GM18861 (cell line): ENCODE data around the gene CDC14B.
"Not testable (repeated sequence)": the region's sequence is repeated elsewhere in the genome, so short reads cannot be mapped to it uniquely, and the experiment has no call there.

ENCODE experiments used
- ATAC-seq: cut with Tn5 transposase; IDR thresholded peaks from one replicate; pipeline ENCODE4 v1.9.1; 2021; ENCODE audit not compliant: unreplicated experiment

Gene CDC14B

DNA sequence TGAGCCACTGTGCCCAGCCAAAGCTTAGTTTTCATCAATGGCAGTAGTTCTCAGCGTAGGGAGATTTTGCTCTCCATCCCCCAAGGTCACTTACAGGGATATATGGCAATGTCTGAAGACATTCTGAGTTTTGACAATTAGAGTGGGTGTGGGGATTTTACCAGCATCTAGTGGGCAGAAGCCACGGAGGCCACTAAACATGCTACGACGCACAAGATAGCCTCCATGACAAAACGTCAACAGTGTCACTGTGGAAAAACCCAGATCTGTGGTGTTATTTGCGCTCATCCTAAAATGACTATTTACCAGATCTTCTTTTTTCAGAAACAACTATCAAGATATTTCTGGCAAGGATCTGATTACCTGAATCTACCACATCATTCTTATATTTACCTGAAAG is 68.2 kb downstream of the CDC14B start:
- ATAC-seq, result no peak

DNA sequence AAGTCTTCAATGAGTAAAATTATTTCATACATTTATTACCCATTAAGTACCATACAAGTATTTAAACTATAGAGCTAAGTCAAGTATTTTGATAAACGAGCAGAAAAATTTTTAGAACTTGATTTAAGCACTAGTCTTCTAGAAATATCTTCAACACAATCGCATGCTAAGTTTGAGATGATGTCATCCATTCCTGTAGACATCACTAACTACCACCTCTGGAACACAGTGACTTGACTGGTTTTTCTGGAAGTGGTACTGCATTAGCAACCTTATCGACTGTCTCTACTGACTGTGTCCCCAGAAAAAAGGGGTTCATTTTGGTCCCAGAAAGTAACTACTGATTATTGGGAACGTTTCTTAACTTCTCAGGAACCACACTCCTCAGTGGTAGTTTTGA is 69.0 kb downstream of the CDC14B start:
- ATAC-seq, result no peak

DNA sequence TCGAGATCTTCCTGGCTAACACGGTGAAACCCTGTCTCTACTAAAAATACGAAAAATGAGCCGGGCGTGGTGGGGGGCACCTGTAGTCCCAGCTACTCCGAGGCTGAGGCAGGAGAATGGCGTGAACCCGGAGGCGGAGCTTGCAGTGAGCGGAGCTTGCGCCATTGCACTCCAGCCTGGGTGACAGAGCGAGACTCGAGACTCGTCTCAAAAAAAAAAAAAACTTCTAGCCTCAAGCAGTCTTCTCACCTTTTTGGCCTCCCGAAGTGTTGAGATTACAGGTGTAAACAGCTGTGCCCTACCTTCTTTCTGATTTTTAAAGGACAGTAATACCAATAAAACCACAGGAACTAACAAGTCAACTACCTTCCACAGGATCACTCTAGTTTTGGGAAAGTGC is 76.5 kb downstream of the CDC14B start:
- not testable (repeated sequence) for ATAC-seq

DNA sequence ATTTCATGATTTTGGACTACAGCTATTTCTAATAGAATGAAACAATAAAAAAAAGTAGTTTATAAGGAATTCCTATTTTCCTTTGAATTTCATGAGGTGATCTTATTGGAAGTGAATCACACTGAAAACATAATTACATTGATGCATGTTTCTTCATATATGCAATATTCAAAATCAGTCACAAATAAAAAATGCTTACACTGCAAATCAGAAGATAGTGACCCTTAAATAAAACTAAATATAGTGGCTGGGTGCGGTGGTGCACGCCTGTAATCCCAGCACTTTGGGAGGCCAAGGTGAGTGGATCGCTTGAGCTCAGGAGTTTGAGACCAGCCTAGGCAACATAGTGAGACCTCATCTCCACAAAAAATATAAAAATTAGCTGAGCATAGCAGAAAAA is 79.5 kb downstream of the CDC14B start:
- no peak for ATAC-seq

DNA sequence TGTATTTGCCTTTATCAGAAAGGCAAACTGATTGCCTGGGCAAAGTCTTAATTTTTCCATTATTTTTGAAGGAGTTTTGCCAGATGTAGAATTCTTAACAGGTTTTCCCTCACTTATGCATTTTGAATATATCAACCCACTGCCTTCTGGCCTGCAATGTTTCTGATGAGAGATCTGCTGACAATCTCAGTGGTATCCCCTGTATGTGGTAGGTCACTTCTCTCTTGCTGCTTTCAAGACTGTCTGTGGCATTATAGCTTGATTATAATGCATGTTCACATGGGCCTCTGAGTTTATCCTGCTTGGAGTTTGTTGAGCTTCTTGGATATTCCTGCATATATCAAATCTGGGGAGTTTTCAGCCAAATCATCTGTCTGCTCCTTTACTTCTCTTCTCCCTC is 87.5 kb downstream of the CDC14B start:
- ATAC-seq, result no peak

DNA sequence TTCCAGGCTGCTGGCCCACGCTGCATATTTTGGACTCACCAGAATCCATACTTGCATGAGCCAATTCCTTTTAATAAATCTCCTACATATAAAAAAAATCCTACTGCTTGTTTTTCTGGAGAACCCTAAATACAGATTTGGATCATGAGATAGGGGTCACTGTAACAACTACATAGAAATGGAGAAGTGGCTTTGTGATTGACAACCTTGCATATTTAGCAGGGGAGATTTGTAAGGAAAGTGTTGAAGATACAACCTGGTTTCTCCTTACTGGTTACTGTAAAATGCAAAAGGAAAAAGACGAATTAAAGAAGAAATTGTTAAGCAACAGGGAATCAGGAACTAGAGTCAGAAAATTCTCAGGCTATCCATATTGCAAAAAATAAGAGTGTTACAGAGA is 94.9 kb downstream of the CDC14B start:
- no peak for ATAC-seq

DNA sequence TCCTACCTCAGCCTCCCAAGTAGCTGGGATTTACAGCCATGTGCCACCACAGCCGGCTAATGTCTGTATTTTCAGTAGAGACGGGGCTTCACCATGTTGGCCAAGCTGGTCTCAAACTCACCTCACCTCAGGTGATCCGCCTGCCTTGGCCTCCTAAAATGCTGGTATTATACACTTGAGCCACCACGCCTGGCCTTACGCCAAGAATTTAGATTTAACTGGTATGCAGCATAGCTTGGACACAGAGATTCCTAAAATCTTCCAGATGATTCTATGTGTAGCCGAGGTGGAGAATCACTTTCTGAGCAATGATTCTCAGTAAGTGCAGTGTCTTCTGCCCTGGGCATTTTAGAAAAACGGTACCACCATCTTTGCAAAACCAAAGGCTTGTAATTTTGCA is 95.6 kb downstream of the CDC14B start:
- no peak for ATAC-seq

DNA sequence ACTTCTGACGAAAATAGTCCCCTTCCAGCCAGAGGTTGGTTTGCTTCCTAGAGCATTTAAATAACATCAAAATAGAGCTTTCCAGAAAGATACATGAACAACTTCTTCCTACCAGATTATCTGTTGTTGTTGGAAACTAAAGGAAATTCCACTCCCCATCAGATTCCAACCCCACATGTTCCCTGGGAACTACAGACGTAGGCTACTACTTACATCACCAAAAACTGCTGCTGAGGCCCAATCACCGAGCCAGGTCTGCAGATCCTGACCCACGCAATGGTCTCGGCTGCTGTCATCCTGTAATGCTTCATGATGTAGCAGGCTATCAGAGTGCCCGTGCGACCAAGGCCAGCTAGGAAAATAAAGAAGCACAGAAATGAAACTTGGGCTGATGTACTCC is 96.3 kb downstream of the CDC14B start:
- ATAC-seq, result no peak

DNA sequence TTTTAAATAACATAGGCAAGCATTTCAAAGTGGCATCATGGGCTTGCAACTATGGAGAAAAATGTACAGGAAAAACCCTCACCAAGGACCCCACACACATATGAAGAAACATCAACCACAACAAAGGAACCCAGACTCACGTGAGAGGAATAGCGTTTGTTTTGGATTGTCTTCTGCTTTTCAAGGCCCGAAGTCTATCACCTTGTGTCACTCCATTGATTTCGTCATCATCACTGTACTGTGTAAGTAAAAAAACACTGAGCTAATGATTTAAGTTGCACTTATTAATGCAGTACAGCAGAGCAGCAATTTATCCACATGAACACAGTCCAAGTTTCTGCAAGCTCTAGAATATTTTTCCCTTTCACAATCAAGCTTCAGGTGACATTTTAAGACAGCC is 97.3 kb downstream of the CDC14B start:
- no peak for ATAC-seq

DNA sequence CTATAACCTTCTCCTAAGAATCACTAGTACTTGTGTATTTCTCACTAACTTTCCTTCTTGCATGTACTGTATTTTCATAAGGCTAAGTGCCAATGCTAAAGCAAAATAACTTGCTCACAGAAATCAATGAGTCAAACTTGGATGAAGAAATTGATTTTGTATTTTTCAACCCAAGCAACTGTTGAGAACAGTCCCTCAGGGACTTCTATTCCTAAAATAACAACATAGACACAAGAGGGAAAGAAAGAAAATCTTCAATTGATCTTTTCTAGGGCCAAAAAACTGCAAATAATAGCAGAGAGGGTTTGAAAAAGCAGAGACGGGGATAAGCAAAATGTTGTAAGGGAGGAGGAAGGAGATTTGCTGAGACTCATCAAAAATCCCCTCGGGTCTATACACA is 99.9 kb downstream of the CDC14B start:
- no peak for ATAC-seq

DNA sequence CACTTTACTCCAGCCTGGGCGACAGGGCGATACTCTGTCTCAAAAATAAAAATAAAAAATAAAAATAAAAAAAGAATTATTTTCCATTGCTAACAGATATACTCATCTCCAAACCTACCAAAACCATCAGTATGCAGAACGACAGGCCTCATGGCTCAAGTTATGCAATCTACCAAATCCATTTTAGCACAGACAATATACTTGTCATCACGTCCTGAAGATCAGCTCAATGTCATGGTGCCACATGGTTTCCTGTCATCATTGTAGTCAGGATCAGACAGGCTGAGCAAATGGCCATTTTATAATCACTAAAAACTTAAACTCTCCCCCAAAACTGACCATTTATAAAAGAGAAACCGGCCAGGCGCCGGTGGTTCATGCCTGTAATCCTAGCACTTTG is 100.5 kb downstream of the CDC14B start:
- ATAC-seq, result no peak

DNA sequence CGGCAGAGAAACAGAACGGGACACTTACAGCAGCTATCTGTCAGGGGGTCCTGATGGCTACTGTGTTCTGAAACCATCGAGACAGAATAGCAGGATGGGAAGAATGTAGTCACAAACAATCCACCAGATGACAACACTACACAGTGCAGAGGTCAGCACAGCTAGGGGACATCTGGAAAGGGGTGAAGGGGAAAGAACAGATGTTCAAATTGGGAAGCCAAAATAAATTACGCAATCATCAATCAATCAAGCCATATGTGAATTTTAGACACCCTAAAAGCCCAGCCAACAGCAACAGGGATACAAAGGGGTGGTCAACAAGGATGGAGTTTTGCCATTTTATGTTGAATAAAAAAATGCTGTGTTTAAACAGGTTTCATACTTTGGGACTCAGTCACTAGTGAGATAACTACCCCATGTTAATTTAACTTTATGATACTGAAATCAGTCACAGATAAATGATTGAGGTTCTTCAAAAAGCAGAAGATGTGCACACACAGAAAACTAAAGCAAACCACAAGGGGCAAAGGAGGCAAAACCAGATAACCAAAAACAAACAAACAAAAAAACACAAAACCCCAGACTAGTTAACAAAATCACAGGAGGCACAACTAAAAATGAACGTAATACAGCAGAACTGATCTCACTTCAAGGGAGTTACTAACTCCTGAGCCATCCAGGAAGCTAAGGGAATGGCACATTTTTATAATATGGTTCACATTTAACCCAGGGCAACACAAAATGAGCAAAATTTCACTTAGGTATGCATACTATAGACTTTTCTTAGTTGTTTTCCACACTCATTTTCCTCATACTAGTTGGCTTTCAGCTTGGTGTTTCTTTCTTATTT is 103.8 kb downstream of the CDC14B start:
- no peak for ATAC-seq

DNA sequence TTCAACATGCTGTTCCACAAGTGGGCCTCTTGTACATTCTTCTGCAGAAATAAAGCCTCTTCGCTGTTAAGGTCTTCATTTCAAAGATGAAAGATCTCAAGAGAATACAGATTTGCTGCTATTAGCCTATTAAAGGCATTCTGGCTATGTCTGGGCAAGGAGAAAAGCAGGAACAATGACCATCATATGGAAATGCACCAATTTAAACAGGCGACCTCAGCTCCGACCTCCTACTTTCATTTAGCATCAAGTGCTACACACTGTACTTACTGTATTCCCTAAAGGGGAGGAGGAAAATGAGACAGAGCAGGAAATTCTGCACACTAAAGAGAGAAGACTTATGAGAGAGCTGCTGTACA is 104.9 kb downstream of the CDC14B start:
- ATAC-seq, result no peak

DNA sequence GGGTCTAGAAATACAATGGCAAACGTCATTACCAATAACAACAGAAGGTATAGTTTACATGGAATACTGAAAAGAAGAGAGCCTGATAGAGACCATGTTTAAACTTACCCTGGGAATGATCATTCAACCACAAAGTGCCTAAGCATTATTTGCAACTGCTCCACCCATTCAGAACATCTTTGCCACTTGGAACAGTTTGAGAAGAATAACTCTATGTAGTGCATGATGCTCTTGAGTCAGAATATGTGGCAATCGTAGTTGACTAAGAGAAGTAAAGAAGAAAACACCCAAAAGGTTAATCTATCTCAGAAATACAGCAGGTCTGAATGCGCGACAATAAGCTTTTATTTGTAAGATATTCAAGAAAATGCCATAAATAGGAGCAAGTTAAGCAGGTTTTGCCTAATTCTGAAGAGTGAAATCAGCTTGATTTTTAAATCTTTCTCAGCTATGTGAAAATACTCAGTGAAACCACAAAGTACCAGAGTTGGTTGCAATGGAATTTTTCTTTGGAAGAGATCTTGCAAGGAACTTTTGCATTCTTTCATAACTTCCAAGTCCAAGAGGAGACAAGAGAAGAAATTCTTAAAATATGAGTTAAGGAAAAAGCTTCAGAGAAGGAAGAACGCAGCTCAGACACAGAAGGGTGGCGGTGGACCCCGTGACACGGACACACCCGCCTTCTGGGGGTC is 105.4 kb downstream of the CDC14B start:
- no peak for ATAC-seq

DNA sequence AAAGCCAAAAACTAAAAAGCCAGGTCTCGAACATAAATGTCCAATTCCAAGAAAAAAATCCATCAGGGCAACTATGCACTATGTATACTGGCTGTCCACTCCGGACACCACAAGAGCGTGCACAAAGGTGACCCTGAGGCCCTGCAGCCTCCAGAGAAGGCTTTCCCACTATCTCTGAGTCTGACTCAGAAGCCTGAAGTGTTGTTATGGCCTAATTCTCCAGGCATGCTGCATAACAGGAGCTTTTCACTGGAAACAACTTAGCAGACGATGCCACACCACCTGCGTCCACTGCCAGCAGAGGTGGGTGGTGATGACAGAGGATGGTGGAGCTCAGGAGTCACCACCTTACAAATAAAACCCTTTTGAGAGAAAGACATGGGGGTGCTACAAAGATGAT is 106.0 kb downstream of the CDC14B start:
- ATAC-seq, result no peak

DNA sequence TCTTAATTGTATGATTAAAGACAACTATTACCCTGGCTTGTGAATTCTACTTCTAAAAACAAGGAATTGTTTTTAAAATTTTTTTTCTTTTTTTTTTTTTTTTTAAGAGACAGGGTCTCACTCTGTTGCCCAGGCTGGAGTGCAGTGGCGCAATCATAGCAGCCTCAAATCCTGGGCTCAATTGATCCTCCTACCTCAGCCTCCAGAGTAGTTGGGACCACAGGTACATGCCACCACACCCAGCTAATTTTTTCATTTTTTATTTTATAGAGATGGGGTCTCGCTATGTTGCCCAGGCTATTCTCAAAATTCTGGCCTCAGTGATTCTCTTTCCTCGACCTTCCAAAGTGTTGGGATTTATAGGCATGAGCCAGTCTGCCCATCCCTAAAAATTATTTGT is 107.4 kb downstream of the CDC14B start:
- ATAC-seq, result no peak

DNA sequence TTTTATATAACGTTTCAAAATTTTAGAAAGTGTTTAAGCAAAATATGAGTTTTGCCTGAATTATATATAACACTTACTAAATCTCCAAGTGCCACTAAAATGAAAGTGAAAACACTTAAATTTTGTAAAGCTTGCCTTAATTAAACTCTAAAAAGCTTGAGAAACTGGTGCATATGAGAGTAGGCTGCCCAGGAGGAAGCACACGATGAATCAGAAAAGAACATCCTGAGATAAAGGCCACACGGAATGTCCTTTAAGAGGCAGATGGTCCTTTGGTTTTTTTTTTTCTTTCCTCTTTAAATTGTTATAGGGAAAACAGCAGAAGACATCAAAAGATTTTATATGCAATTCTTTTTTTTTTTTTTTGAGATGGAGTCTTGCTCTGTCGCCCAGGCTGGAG is 109.4 kb downstream of the CDC14B start:
- ATAC-seq, result no peak

DNA sequence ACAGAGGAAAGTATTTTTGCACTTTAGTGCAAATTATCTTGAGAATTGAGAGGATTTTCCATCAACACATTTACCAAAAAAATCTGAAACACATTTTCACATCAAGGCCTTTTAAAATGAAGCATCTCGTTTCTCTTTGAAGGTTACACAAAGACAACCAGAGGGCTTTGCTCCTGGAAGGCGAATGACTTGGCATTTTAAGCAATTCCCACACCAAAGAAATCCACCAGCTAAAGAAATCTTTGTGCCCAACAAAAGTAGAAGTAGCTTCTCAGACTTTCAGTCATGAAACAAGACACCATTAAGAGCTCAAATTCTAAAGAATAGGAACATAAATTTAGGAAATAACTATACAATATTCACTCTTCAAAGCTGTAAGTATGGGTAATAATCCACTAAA is 109.8 kb downstream of the CDC14B start:
- no peak for ATAC-seq

DNA sequence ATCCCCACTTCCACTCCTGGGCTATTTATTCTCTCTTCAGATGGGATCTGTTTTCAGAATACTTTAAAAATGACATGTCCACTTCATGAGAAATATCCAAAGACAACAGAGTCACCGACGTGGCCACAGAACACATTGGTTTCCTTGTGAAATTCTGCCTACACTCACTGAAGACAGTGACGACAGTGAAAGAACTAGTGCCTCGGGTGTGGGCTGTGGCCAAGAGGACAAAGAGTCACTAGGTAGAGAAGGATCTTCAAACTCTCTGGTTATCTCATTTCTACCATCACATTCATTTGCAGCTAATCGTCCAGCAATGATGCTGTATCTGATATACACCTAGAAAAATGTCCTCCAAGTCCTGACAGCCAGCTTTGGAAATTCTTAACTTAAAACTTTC is 110.6 kb downstream of the CDC14B start:
- ATAC-seq, result no peak

DNA sequence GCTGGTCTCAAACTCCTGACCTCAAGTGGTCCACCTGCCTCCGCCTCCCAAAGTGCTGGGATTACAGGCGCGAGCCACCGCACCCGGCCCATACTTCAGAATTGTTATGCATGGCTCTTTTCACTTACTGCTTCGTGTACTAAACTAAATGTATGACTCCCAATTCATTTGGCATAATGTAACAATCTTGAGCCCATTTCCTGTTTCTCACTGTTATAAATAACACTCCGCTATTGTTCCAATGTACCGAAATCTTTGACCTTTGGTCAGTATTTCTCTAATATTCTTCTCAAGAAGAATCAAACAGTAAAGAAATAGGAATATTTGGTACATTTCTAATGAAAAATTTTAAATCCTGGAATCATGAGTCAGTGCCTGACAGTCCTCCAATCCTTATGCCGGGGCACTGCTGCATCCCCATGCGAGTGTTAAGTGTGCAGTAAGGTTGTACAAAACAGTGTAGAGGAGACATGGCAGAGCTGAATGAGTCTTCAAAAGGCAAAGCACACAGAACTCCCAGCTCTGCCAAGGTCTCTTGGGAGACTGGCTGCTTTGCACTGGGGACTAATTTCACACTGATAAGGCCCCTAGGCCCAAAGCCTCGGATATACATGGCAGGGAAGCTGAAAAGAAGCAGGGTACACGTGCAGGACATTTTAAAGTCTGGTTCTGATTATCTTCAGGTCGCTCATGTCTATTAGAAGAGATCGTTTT is 111.3 kb downstream of the CDC14B start:
- ATAC-seq, result no peak

DNA sequence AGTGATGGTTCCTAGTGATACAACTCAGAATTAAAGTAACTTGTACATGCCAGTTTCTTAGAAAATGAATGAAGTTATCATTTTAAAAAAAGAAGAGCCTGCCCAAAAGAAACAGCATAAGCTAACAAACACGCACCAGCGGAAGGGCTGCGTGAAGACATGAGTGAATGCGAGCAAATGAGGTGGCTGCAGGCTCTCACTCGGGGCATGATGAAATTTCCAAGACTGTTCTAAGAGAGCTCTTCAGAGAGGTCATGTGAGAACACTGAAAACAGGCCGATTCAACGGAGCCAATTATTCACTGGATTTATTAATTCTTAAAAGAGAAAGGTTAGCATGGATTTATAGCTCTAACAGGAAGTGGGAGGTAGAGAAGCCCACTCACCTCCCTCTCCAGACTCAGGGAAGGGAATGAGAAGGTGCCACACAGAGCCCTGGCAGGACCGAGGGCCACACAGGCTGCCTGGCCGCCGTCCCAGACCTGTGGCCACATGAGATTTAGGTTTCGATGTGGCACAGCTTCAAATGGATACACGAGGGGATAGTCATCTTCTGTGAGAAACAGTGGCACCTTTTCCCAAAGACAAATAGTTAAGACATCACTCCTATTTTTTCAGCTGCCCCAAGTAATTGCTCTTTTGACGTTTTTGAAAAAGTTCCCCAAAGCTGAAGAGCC is 114.2 kb downstream of the CDC14B start:
- ATAC-seq, result no peak

DNA sequence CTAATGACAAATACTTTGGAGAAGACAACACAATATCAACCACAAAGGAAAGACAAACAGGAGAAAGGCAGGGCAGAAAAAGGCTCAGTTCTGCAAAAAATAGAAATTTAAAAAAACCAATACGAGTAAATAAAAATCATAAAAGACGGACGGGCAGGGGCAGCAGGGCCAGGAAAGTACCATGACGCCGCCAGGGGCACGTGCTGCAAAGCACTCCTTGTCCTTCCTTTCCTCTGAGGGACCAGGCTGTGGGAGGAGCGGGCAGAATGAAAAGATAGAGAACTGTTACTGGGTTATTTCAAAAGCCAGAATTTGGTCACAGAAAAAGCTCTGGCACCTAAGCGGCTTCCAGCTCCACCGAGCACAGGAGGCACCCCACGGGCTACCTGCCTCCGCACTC is 115.7 kb downstream of the CDC14B start:
- no peak for ATAC-seq
